ENCODE measurements around the gene ANO7.

- TF ChIP-seq POLR2A (IDR thresholded peaks at IDR 0.05): no peak
- TF ChIP-seq, protein P1, sequence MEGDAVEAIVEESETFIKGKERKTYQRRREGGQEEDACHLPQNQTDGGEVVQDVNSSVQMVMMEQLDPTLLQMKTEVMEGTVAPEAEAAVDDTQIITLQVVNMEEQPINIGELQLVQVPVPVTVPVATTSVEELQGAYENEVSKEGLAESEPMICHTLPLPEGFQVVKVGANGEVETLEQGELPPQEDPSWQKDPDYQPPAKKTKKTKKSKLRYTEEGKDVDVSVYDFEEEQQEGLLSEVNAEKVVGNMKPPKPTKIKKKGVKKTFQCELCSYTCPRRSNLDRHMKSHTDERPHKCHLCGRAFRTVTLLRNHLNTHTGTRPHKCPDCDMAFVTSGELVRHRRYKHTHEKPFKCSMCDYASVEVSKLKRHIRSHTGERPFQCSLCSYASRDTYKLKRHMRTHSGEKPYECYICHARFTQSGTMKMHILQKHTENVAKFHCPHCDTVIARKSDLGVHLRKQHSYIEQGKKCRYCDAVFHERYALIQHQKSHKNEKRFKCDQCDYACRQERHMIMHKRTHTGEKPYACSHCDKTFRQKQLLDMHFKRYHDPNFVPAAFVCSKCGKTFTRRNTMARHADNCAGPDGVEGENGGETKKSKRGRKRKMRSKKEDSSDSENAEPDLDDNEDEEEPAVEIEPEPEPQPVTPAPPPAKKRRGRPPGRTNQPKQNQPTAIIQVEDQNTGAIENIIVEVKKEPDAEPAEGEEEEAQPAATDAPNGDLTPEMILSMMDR (IDR thresholded peaks at IDR 0.05): no peak
Measured at GRCh38 chr2:241154915-241155314, 33.6 kb upstream of the ANO7 start.
